ENCODE measurements around the gene METTL24. TPM values are rescaled to one million over a fixed set of nuclear protein-coding genes. Genes with fewer than 3 reads are reported as not detected.
A peak's percentile ranks its signal among the peaks of the same experiment; 100 is the strongest.

Gene METTL24
- total RNA-seq, 1 donor from 2014 or later, result 0.67 TPM

GRCh38 chr6:110331816-110332215 lies 26.3 kb downstream of the METTL24 start:
- Mint-ChIP-seq H3K9me3 (ENCODE audit: low read depth) (no peaks in the 10 kb centered on the region), H3K4me1 (ENCODE audit: low read depth) (peaks cover 48% of the 10 kb centered on the region), H3K27me3 (ENCODE audit: low read depth) (no peaks in the 10 kb centered on the region), H3K36me3 (ENCODE audit: low read depth) (no peaks in the 10 kb centered on the region), H3K27ac (ENCODE audit: unreplicated experiment) (no peak overlapping the region), H3K4me3 (ENCODE audit: unreplicated experiment) (no peak overlapping the region)
- no peak for TF ChIP-seq CTCF (IDR thresholded peaks at IDR 0.05)
- no peak for DNase-seq (ENCODE audit: low spot score)

- Mint-ChIP-seq H3K9me3 (ENCODE audit: low read depth) (no peaks in the 10 kb centered on the region), H3K27ac (ENCODE audit: unreplicated experiment) (no peak overlapping the region), H3K36me3 (ENCODE audit: low read depth) (no peaks in the 10 kb centered on the region), H3K4me3 (ENCODE audit: unreplicated experiment) (no peak overlapping the region), H3K4me1 (ENCODE audit: low read depth) (peaks cover 48% of the 10 kb centered on the region), H3K27me3 (ENCODE audit: low read depth) (no peaks in the 10 kb centered on the region)
- no peak for DNase-seq (ENCODE audit: low spot score)
- TF ChIP-seq CTCF (IDR thresholded peaks at IDR 0.05), result no peak
Observed at GRCh38 chr6:110331390-110331789, 26.8 kb downstream of the METTL24 start.

GRCh38 chr6:110329714-110330436 lies 28.3 kb downstream of the METTL24 start:
- H3K36me3 Mint-ChIP-seq (ENCODE audit: low read depth), result no peaks in the 10 kb centered on the region
- no peaks in the 10 kb centered on the region for H3K9me3 Mint-ChIP-seq (ENCODE audit: low read depth)
- no peak for DNase-seq (ENCODE audit: low spot score)
- H3K27ac Mint-ChIP-seq (ENCODE audit: unreplicated experiment), result peak overlapping the region; percentile 20
- H3K4me3 Mint-ChIP-seq (ENCODE audit: unreplicated experiment), result no peak overlapping the region
- no peak for TF ChIP-seq CTCF (IDR thresholded peaks at IDR 0.05)
- peaks cover 48% of the 10 kb centered on the region for H3K4me1 Mint-ChIP-seq (ENCODE audit: low read depth)
- no peaks in the 10 kb centered on the region for H3K27me3 Mint-ChIP-seq (ENCODE audit: low read depth)

- Mint-ChIP-seq H3K4me1 (ENCODE audit: low read depth) (peaks cover 45% of the 10 kb centered on the region), H3K36me3 (ENCODE audit: low read depth) (no peaks in the 10 kb centered on the region), H3K27me3 (ENCODE audit: low read depth) (no peaks in the 10 kb centered on the region), H3K9me3 (ENCODE audit: low read depth) (no peaks in the 10 kb centered on the region), H3K27ac (ENCODE audit: unreplicated experiment) (no peak overlapping the region), H3K4me3 (ENCODE audit: unreplicated experiment) (no peak overlapping the region)
- TF ChIP-seq CTCF (IDR thresholded peaks at IDR 0.05), result no peak
- no peak for DNase-seq (ENCODE audit: low spot score)
Observed at GRCh38 chr6:110329348-110329713, 28.8 kb downstream of the METTL24 start.

- no peaks in the 10 kb centered on the region for H3K9me3 Mint-ChIP-seq (ENCODE audit: low read depth)
- H3K4me3 Mint-ChIP-seq (ENCODE audit: unreplicated experiment), result no peak overlapping the region
- no peak for DNase-seq (ENCODE audit: low spot score)
- no peak overlapping the region for H3K27ac Mint-ChIP-seq (ENCODE audit: unreplicated experiment)
- H3K27me3 Mint-ChIP-seq (ENCODE audit: low read depth), result no peaks in the 10 kb centered on the region
- H3K36me3 Mint-ChIP-seq (ENCODE audit: low read depth), result no peaks in the 10 kb centered on the region
- H3K4me1 Mint-ChIP-seq (ENCODE audit: low read depth), result peaks cover 45% of the 10 kb centered on the region
- no peak for TF ChIP-seq CTCF (IDR thresholded peaks at IDR 0.05)
Observed at GRCh38 chr6:110328259-110328658, 29.9 kb downstream of the METTL24 start.

Measured in chondrocyte (in vitro differentiated cells).